Measurements from ENCODE around the gene TTF1.

Gene TTF1

GRCh38 chr9:132367613-132368313 is 38.9 kb downstream of the TTF1 start:
- TF ChIP-seq ZNF384 (IDR thresholded peaks at IDR 0.05) (no peak), NFRKB (IDR thresholded peaks at IDR 0.05) (no peak)
- ChIA-PET CTCF (no interaction called here), POLR2A (interaction anchor here (1.1 to 1.2 kb wide), 2 partner anchors 13 to 14 kb away, joined by 3 to 7 read pairs; partner anchors contain the start of gene SETX)
- peak; percentile 37 for DNase-seq (ENCODE audit: extremely low spot score)

GRCh38 chr9:132366481-132366880 is 40.2 kb downstream of the TTF1 start:
- ChIA-PET CTCF (no interaction called here), POLR2A (interaction anchor here (1.0 kb wide), 1 partner anchor 11 kb away, joined by 4 read pairs; the partner anchor contains the start of gene SETX)
- no peak for TF ChIP-seq BHLHE40 (IDR thresholded peaks at IDR 0.05; ENCODE audit: borderline replicate concordance)
- no peak for TF ChIP-seq CTBP1 (IDR thresholded peaks at IDR 0.05; ENCODE audit: borderline replicate concordance)
- no peak for TF ChIP-seq SP1 (IDR thresholded peaks at IDR 0.05)
- TF ChIP-seq NFRKB (IDR thresholded peaks at IDR 0.05), result no peak
- TF ChIP-seq ELF4 (IDR thresholded peaks at IDR 0.05), result no peak
- no peak for TF ChIP-seq FOXM1 (IDR thresholded peaks at IDR 0.05; ENCODE audit: borderline replicate concordance)
- TF ChIP-seq TARDBP (IDR thresholded peaks at IDR 0.05), result no peak
- no peak for TF ChIP-seq L3MBTL2 (conservative IDR thresholded peaks at IDR 0.05)
- TF ChIP-seq LEF1 (IDR thresholded peaks at IDR 0.05; ENCODE audit: borderline replicate concordance), result no peak
- TF ChIP-seq HDGF (IDR thresholded peaks at IDR 0.05; ENCODE audit: borderline replicate concordance), result no peak
- TF ChIP-seq FOXA1 (IDR thresholded peaks at IDR 0.05), result no peak
- DNase-seq (ENCODE audit: extremely low spot score), result no peak

GRCh38 chr9:132365986-132366385 is 40.7 kb downstream of the TTF1 start:
- no peak for DNase-seq (ENCODE audit: extremely low spot score)
- ChIA-PET CTCF (no interaction called here), POLR2A (interaction anchor here (0.8 kb wide), 1 partner anchor 11 kb away, joined by 3 read pairs; the partner anchor contains the start of gene SETX)
- no peak for TF ChIP-seq NFRKB (IDR thresholded peaks at IDR 0.05)
- TF ChIP-seq HDGF (IDR thresholded peaks at IDR 0.05; ENCODE audit: borderline replicate concordance), result no peak
- no peak for TF ChIP-seq ELF4 (IDR thresholded peaks at IDR 0.05)
- TF ChIP-seq SUZ12 (IDR thresholded peaks at IDR 0.05), result no peak
- no peak for TF ChIP-seq BHLHE40 (IDR thresholded peaks at IDR 0.05; ENCODE audit: borderline replicate concordance)
- no peak for TF ChIP-seq ZNF384 (IDR thresholded peaks at IDR 0.05)
- no peak for TF ChIP-seq PKNOX1 (IDR thresholded peaks at IDR 0.05)
- no peak for TF ChIP-seq FOXA1 (IDR thresholded peaks at IDR 0.05)
- TF ChIP-seq LEF1 (IDR thresholded peaks at IDR 0.05; ENCODE audit: borderline replicate concordance), result no peak
- TF ChIP-seq FOXK2 (IDR thresholded peaks at IDR 0.05), result no peak
- no peak for TF ChIP-seq FOXM1 (IDR thresholded peaks at IDR 0.05; ENCODE audit: borderline replicate concordance)
- TF ChIP-seq L3MBTL2 (conservative IDR thresholded peaks at IDR 0.05), result no peak

GRCh38 chr9:132364068-132364467 is 42.6 kb downstream of the TTF1 start:
- DNase-seq (ENCODE audit: extremely low spot score), result no peak
- no peak for TF ChIP-seq TARDBP (IDR thresholded peaks at IDR 0.05)
- ChIA-PET CTCF (no interaction called here), POLR2A (no interaction called here)

GRCh38 chr9:132357764-132358163 is 48.9 kb downstream of the TTF1 start:
- CTCF ChIA-PET, result no interaction called here

GRCh38 chr9:132356324-132356924 is 50.2 kb downstream of the TTF1 start:
- TF ChIP-seq SP1 (IDR thresholded peaks at IDR 0.05) (no peak), ARNT (IDR thresholded peaks at IDR 0.05) (no peak), SUZ12 (IDR thresholded peaks at IDR 0.05) (no peak), ELF4 (IDR thresholded peaks at IDR 0.05) (no peak), PKNOX1 (IDR thresholded peaks at IDR 0.05) (no peak), LEF1 (IDR thresholded peaks at IDR 0.05; ENCODE audit: borderline replicate concordance) (no peak), CTBP1 (IDR thresholded peaks at IDR 0.05; ENCODE audit: borderline replicate concordance) (no peak), HDGF (IDR thresholded peaks at IDR 0.05; ENCODE audit: borderline replicate concordance) (no peak), ZNF384 (IDR thresholded peaks at IDR 0.05) (no peak), FOXK2 (IDR thresholded peaks at IDR 0.05) (no peak), FOXM1 (IDR thresholded peaks at IDR 0.05; ENCODE audit: borderline replicate concordance) (no peak), BHLHE40 (IDR thresholded peaks at IDR 0.05; ENCODE audit: borderline replicate concordance) (no peak)
- DNase-seq (ENCODE audit: extremely low spot score), result no peak
- CTCF ChIA-PET, result no interaction called here
- POLR2A ChIA-PET, result no interaction called here

More at GRCh38 chr9:132357764-132358163, 48.9 kb downstream of the TTF1 start:
- no peak for DNase-seq (ENCODE audit: extremely low spot score)
- POLR2A ChIA-PET, result no interaction called here
- TF ChIP-seq ARNT (IDR thresholded peaks at IDR 0.05), result no peak
- TF ChIP-seq SP1 (IDR thresholded peaks at IDR 0.05), result no peak

- POLR2A ChIA-PET, result interaction anchor here (0.5 to 1.1 kb wide), 10 partner anchors 11 to 120 kb away, joined by 3 to 7 read pairs (median 4); no protein-coding TSS in a partner anchor
- DNase-seq (ENCODE audit: extremely low spot score), result peak; percentile 99
- CTCF ChIA-PET, result no interaction called here
- TF ChIP-seq FOXM1 (IDR thresholded peaks at IDR 0.05; ENCODE audit: borderline replicate concordance), result no peak
- TF ChIP-seq HDGF (IDR thresholded peaks at IDR 0.05; ENCODE audit: borderline replicate concordance), result peak; percentile 69; the same call in 1 of the 2 replicates
- no peak for TF ChIP-seq SUZ12 (IDR thresholded peaks at IDR 0.05)
- TF ChIP-seq SP1 (IDR thresholded peaks at IDR 0.05), result no peak
- TF ChIP-seq L3MBTL2 (conservative IDR thresholded peaks at IDR 0.05), result no peak; the same call in 1 of the 2 replicates
- no peak for TF ChIP-seq ARNT (IDR thresholded peaks at IDR 0.05)
Measured at GRCh38 chr9:132354637-132355355, 51.8 kb downstream of the TTF1 start, which contains the start of gene SETX. Gene SETX, minus strand, starts transcription at chr9:132354986. Its CDS starts 5,558 bp downstream, at chr9:132349428.

All from HEK293T (cell line).